Lower leg skin (tissue), 3 donors: ENCODE data around the gene FNDC5.

Experiments
- POLR2A ChIP-seq, 2 donors: fragments of 450-650 bp; IDR thresholded peaks; one replicate each; pipeline ENCODE4 v1.6.1; 2016 to 2017; ENCODE audit warnings: antibody characterized with exemption in 2 of 2, mild to moderate bottlenecking in 1 of 2, moderate library complexity in 1 of 2
- TF ChIP-seq, protein P1 (sequence below), 3 donors: fragments of 450-650 bp; IDR thresholded peaks; one replicate each; pipeline ENCODE4 v1.5.1; 2016; ENCODE audit warnings: antibody characterized with exemption in 3 of 3, mild to moderate bottlenecking in 3 of 3, moderate library complexity in 2 of 3

DNA sequence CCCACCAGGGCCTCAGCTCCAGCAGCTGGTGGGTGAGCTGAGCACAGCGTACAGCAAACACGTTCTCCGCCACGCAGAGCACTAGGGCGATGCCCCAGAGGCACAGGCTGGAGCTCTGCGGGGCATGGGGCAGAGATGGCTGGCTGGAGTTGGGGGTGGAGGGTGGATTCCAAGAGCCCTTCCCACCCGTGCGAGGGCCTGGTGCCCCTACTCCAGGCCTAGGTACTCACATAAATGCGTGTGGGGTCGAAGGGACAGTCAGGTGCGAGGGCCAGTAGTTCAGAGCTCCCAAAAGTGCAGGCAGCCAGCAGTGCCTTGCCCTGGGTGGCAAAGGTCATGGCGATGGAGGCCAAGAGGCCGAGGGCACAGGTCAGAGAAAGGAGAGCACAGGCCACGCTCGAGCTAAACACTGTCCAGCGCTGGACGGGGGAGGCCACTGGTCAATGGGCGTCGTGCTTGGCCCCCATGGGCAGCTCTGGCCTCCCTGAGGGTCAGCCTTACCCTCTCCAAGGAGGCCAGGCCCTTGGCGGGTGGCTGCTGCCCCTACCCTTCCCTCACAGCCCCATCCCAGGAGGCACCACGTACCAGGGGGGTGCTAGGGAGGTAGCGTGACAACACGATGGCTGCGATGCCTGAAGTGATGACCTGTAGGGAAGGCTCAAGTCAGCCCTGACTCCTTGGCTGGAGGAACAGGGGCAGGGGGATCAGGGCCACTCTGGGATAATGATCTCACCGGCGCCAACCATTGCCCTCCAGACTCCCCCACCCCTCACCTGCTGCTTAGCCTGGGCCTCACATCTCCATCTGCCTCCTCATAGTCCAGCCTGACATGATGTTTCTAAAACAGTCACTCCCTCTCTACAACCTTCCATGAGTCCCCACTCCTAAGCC lies 24.9 kb upstream of the FNDC5 start:
- TF ChIP-seq, protein P1, sequence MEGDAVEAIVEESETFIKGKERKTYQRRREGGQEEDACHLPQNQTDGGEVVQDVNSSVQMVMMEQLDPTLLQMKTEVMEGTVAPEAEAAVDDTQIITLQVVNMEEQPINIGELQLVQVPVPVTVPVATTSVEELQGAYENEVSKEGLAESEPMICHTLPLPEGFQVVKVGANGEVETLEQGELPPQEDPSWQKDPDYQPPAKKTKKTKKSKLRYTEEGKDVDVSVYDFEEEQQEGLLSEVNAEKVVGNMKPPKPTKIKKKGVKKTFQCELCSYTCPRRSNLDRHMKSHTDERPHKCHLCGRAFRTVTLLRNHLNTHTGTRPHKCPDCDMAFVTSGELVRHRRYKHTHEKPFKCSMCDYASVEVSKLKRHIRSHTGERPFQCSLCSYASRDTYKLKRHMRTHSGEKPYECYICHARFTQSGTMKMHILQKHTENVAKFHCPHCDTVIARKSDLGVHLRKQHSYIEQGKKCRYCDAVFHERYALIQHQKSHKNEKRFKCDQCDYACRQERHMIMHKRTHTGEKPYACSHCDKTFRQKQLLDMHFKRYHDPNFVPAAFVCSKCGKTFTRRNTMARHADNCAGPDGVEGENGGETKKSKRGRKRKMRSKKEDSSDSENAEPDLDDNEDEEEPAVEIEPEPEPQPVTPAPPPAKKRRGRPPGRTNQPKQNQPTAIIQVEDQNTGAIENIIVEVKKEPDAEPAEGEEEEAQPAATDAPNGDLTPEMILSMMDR (IDR thresholded peaks at IDR 0.05): no peak
- TF ChIP-seq POLR2A (IDR thresholded peaks at IDR 0.05): no peak
